IMR-90 (cell line): ENCODE measurements around the gene PPP2R5B. TPM values are rescaled to one million over a fixed set of nuclear protein-coding genes. Genes with fewer than 3 reads are reported as not detected.
A peak's percentile ranks its signal among the peaks of the same experiment; 100 is the strongest.

ENCODE experiments used
- ATAC-seq: fragments of 200-7000 bp; cut with Tn5 transposase; 2 replicates; pipeline ENCODE4 v1.9.1; 2020; ENCODE audit warnings: low read depth, mild to moderate bottlenecking, moderate library complexity
- BruUV-seq: library from RNA; stranded (reverse); fragments of 400-500 nt; replicated peaks from 2 replicates; lab custom pipeline; 2021; lab: Mats Ljungman, UMichigan
- CTCF ChIA-PET: fragments of 300-600 bp; formaldehyde crosslinking; extraction: SDS; loops from one replicate; lab custom pipeline; 2021; ENCODE audit warnings: antibody characterized with exemption; lab: Yijun Ruan, JAX
- POLR2A ChIA-PET: fragments of 300-600 bp; sonication (Branson Sonifier 250); formaldehyde crosslinking; loops from one replicate; lab custom pipeline; 2022; ENCODE audit warnings: antibody characterized with exemption; ENCODE audit not compliant: unreplicated experiment; lab: Charles Lee
- DNase-seq: peaks from one replicate; pipeline ENCODE4 v3.0.0; 2013
- H2AFZ ChIP-seq: replicated peaks from 2 replicates; pipeline ENCODE3; 2013; ENCODE audit warnings: low read length, mild to moderate bottlenecking; ENCODE audit not compliant: poor library complexity
- H2AK5ac ChIP-seq: 2 replicates; pipeline ENCODE4 v1.6.1; 2013; ENCODE audit warnings: low read depth, low read length, inconsistent platforms
- H2AK9ac ChIP-seq: replicated peaks from 2 replicates; pipeline ENCODE3; 2013; ENCODE audit warnings: mild to moderate bottlenecking, low read depth, low read length, moderate library complexity; ENCODE audit not compliant: poor library complexity
- H2BK120ac ChIP-seq: 2 replicates; pipeline ENCODE4 v1.6.1; 2013; ENCODE audit warnings: low read depth, low read length, inconsistent platforms
- H2BK15ac ChIP-seq: 3 replicates; pipeline ENCODE4 v1.6.1; 2013; ENCODE audit warnings: low read depth, low read length, inconsistent platforms
- H2BK20ac ChIP-seq: 2 replicates; pipeline ENCODE4 v1.6.1; 2013; ENCODE audit warnings: low read depth, mild to moderate bottlenecking, inconsistent platforms, low read length, moderate library complexity
- H2BK5ac ChIP-seq: 2 replicates; pipeline ENCODE4 v1.6.1; 2013; ENCODE audit warnings: mild to moderate bottlenecking, low read depth, low read length, inconsistent platforms; ENCODE audit not compliant: poor library complexity, severe bottlenecking
- H3K14ac ChIP-seq: replicated peaks from 2 replicates; pipeline ENCODE4 v1.6.1; 2013; ENCODE audit warnings: low read depth, low read length, inconsistent platforms
- H3K18ac ChIP-seq: 2 replicates; pipeline ENCODE4 v1.6.1; 2013; ENCODE audit warnings: low read depth, low read length, control low read depth
- H3K23ac ChIP-seq: 2 replicates; pipeline ENCODE4 v1.6.1; 2013; ENCODE audit warnings: low read depth, low read length, inconsistent platforms
- H3K27ac ChIP-seq: 2 replicates; pipeline ENCODE4 v1.5.1; 2013; ENCODE audit warnings: mild to moderate bottlenecking, control low read depth, low read length; ENCODE audit not compliant: insufficient read depth
- H3K27me3 ChIP-seq: 2 replicates; pipeline ENCODE4 v1.6.1; 2013; ENCODE audit warnings: low read length; ENCODE audit not compliant: control insufficient read depth, insufficient read depth
- H3K36me3 ChIP-seq: 2 replicates; pipeline ENCODE4 v1.6.1; 2013; ENCODE audit warnings: low read length, mixed read lengths; ENCODE audit not compliant: control insufficient read depth, insufficient read depth
- H3K4ac ChIP-seq: 2 replicates; pipeline ENCODE4 v1.6.1; 2013; ENCODE audit warnings: low read depth, low read length, inconsistent platforms
- H3K4me1 ChIP-seq: 2 replicates; pipeline ENCODE4 v1.6.1; 2013; ENCODE audit warnings: low read length, mixed read lengths; ENCODE audit not compliant: control insufficient read depth, insufficient read depth
- H3K4me2 ChIP-seq: 2 replicates; pipeline ENCODE4 v1.6.1; 2013; ENCODE audit warnings: low read depth, mild to moderate bottlenecking, control low read depth, low read length, moderate library complexity
- H3K4me3 ChIP-seq: 2 replicates; pipeline ENCODE4 v1.5.1; 2013; ENCODE audit warnings: low read depth, mild to moderate bottlenecking, control low read depth, low read length, moderate library complexity; ENCODE audit not compliant: insufficient read depth
- H3K56ac ChIP-seq: 2 replicates; pipeline ENCODE4 v1.6.1; 2013; ENCODE audit warnings: low read length, inconsistent platforms; ENCODE audit not compliant: insufficient read depth; ENCODE audit errors: extremely low read depth
- H3K79me1 ChIP-seq, 2 experiments: 2 replicates each; pipeline ENCODE4 v1.6.1; 2013; ENCODE audit warnings: low read length in 2 of 2, inconsistent platforms in 1 of 2, low read depth in 1 of 2
- H3K9ac ChIP-seq: 2 replicates; pipeline ENCODE4 v1.6.1; 2013; ENCODE audit warnings: low read depth, low read length, control low read depth
- H3K9me1 ChIP-seq: 2 replicates; pipeline ENCODE4 v1.6.1; 2013; ENCODE audit warnings: low read length, inconsistent platforms; ENCODE audit not compliant: insufficient read depth
- H3K9me3 ChIP-seq: 2 replicates; pipeline ENCODE4 v1.6.1; 2013; ENCODE audit warnings: low read length; ENCODE audit not compliant: control insufficient read depth, insufficient read depth
- H4K20me1 ChIP-seq: 2 replicates; pipeline ENCODE4 v1.6.1; 2013; ENCODE audit warnings: low read length, inconsistent platforms; ENCODE audit not compliant: insufficient read depth
- H4K5ac ChIP-seq: 2 replicates; pipeline ENCODE4 v1.6.1; 2013; ENCODE audit warnings: mild to moderate bottlenecking, low read depth, low read length, control low read depth
- H4K8ac ChIP-seq, 2 experiments: 2 replicates each; pipeline ENCODE4 v1.6.1; 2013; ENCODE audit warnings: low read depth in 2 of 2, low read length in 2 of 2, control low read depth in 1 of 2, inconsistent platforms in 1 of 2
- H4K91ac ChIP-seq: 2 replicates; pipeline ENCODE4 v1.6.1; 2013; ENCODE audit warnings: low read depth, low read length, inconsistent platforms; ENCODE audit not compliant: insufficient read depth
- CHD1 ChIP-seq: IDR thresholded peaks from 2 replicates; pipeline ENCODE4 v1.6.1; 2012; ENCODE audit warnings: low read depth, low read length, improper control_type of control experiment
- MAFK ChIP-seq: IDR thresholded peaks from 2 replicates; pipeline ENCODE4 v1.6.1; 2012; ENCODE audit warnings: low read depth, low read length, improper control_type of control experiment
- MXI1 ChIP-seq: IDR thresholded peaks from 2 replicates; pipeline ENCODE4 v1.6.1; 2012; ENCODE audit warnings: low read depth, mild to moderate bottlenecking, low read length, moderate library complexity, borderline replicate concordance
- WGBS, 2 experiments: methylation state at CpG; one replicate each; pipeline versions ENCODE4 v1.1.5 to v1.1.7; 2013; ENCODE audit warnings: missing lambda C conversion rate in 2 of 2; ENCODE audit not compliant: insufficient read length in 1 of 2; ENCODE audit errors: extremely low coverage in 2 of 2; 5-methylcytosine and 5-hydroxymethylcytosine counted together
- dilution Hi-C: fragments of 300-500 bp; cut with HindIII; formaldehyde crosslinking; loops from one replicate; pipeline ENCODE4 v1.14.3; 2018; ENCODE audit warnings: low sequenced_read_pairs; ENCODE audit not compliant: unreplicated experiment
- in situ Hi-C: fragments of 300-500 bp; cut with MboI; formaldehyde crosslinking; loops from 3 replicates; pipeline ENCODE4 v1.14.3; 2019; ENCODE audit warnings: low sequenced_read_pairs, inconsistent platforms, mixed read lengths
- intact Hi-C: fragments of 100-400 bp; cut with micrococcal nuclease; formaldehyde crosslinking; loops from 2 replicates; pipeline ENCODE4 v1.10.0; 2022
- polyA plus RNA-seq, 3 experiments: library from polyadenylated mRNA; depleted of rRNA; stranded (reverse); fragments of >200 nt; gene quantifications; 2 replicates each; pipeline ENCODE4 v1.2.3, GENCODE V29; 2012; ENCODE audit warnings: low replicate concordance in 1 of 3
- total RNA-seq: library from RNA; depleted of rRNA; stranded (reverse); fragments of >200 nt; gene quantifications from 2 replicates; pipeline ENCODE4 v1.2.3, GENCODE V29; 2012

Gene PPP2R5B
- total and polyA plus RNA-seq, 2 of the 4 experiments (the other 2 are of a cell fraction), result 6.5 to 23.6 TPM

DNA sequence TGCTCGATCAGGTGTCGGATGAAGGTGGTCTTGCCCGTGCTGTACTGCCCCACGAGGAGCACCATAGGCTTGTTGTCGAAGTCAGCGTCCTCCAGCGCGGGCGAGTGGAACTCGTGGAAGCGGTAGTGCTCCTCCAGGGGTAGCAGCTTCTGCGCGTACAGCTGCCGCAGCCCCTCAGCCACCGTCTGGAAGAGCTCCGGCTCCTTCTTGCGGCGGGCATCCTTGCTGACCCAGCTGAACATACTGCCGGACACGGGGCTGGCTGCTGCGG, 46.3 kb upstream of the PPP2R5B start:
- H2BK20ac ChIP-seq, result no peak overlapping the region
- peak overlapping the region; percentile 93 for H3K23ac ChIP-seq
- peaks cover 15% of the 10 kb centered on the region for H3K4me1 ChIP-seq
- H3K27ac ChIP-seq, result peak overlapping the region; percentile 84
- H2AK9ac ChIP-seq, result peak overlapping the region; percentile 99
- H2BK15ac ChIP-seq, result peak overlapping the region; percentile 16; the same call in 1 of the 3 replicates
- ATAC-seq (peak; percentile 12), DNase-seq (no peak)
- in situ Hi-C loops (no loop called here), dilution Hi-C loops (no loop called here), intact Hi-C loops (loop anchor here (1.0 to 2.0 kb wide), 2 partner anchors 8 to 13 kb away; no protein-coding TSS in a partner anchor)
- H3K14ac ChIP-seq, result peak overlapping the region; percentile 95
- TSS peak; percentile 76 for BruUV-seq
- peaks cover 18% of the 10 kb centered on the region for H3K36me3 ChIP-seq
- H3K4ac ChIP-seq, result peak overlapping the region; percentile 96
- H2BK5ac ChIP-seq, result peak overlapping the region; percentile 90
- ChIA-PET CTCF (interaction anchor here (0.7 to 2.7 kb wide), 4 partner anchors 9 to 31 kb away, joined by 3 to 12 read pairs (median 8); no protein-coding TSS in a partner anchor), POLR2A (interaction anchor here (1.5 kb wide), 1 partner anchor 29 kb away, joined by 6 read pairs; no protein-coding TSS in a partner anchor)
- 0% methylated on average over 17 of the region's 21 CpGs; no CpG with 5 or more reads in 1 of the 2 experiments for WGBS, 2 experiments
- no peaks in the 10 kb centered on the region for H3K27me3 ChIP-seq
- peaks cover 19% of the 10 kb centered on the region; the same call in 1 of the 2 replicates for H3K9me1 ChIP-seq
- TF ChIP-seq CHD1 (peak; percentile 93; the same call in 1 of the 2 replicates), MXI1 (0 out of 2 replicates have a peak, but pooled peaks have one; percentile 7), MAFK (no peak)
- peak overlapping the region; percentile 93 for H2AFZ ChIP-seq
- H4K8ac ChIP-seq, result peak overlapping the region; percentile 28 to 74; a peak in 3 of 4 replicates
- peak overlapping the region; percentile 96 for H2AK5ac ChIP-seq
- H3K9me3 ChIP-seq, result no peaks in the 10 kb centered on the region
- H3K4me3 ChIP-seq, result peak overlapping the region; percentile 95
- H3K79me1 ChIP-seq, result peaks cover 6 to 44% of the 10 kb centered on the region in 2 experiments; a peak in 3 of 4 replicates
- peak overlapping the region; percentile 87 for H4K91ac ChIP-seq
- H4K20me1 ChIP-seq, result peaks cover 41% of the 10 kb centered on the region
- peak overlapping the region; percentile 60; the same call in 1 of the 2 replicates for H4K5ac ChIP-seq
- peak overlapping the region; percentile 94 for H3K9ac ChIP-seq
- peak overlapping the region; percentile 61 for H2BK120ac ChIP-seq
- H3K56ac ChIP-seq, result peak overlapping the region; percentile 67
- peak overlapping the region; percentile 63 for H3K18ac ChIP-seq
- peak overlapping the region; percentile 90 for H3K4me2 ChIP-seq
